B cell (primary cell): ENCODE results near the gene ADGRV1. TPM values are rescaled to one million over a fixed set of nuclear protein-coding genes. Genes with fewer than 3 reads are reported as not detected.

Experiments
- ATAC-seq: fragments of 200-7000 bp; cut with Tn5 transposase; one replicate; pipeline ENCODE4 v1.10.0; 2021; ENCODE audit warnings: low read depth, mild to moderate bottlenecking, moderate number of reproducible peaks, moderate library complexity
- CTCF ChIA-PET: fragments of 350-600 bp; sonication (Branson Sonifier 250); formaldehyde crosslinking; loops from one replicate; lab custom pipeline; 2021; ENCODE audit warnings: antibody characterized with exemption, inconsistent platforms; lab: Charles Lee
- POLR2A ChIA-PET: fragments of 350-600 bp; sonication (Branson Sonifier 250); formaldehyde crosslinking; loops from one replicate; lab custom pipeline; 2021; ENCODE audit warnings: antibody characterized with exemption; lab: Charles Lee
- DNase-seq: peaks from one replicate; pipeline ENCODE4 v3.0.0; 2013
- H2AFZ ChIP-seq: 2 replicates; pipeline ENCODE4 v1.6.1; 2012; ENCODE audit warnings: mild to moderate bottlenecking, low read depth, low read length; ENCODE audit not compliant: insufficient read depth, poor library complexity, severe bottlenecking
- H3K27ac ChIP-seq, 2 donors: 1 replicate in 1 of 2; 2 replicates in 1 of 2; pipeline ENCODE4 v1.5.1; 2012 to 2013; ENCODE audit warnings: low read length in 2 of 2, mild to moderate bottlenecking in 2 of 2, moderate library complexity in 1 of 2
- H3K27me3 ChIP-seq, 4 experiments: fragments of 200-600 bp in 1 of 4; sonication (generic) in 1 of 4; replicated peaks in 1 of 4; 1 replicate in 2 of 4; 2 replicates in 2 of 4; pipeline versions ENCODE4 v1.6.1 to v1.7.0; 2013 to 2016; ENCODE audit warnings: low read length in 3 of 4, mild to moderate bottlenecking in 2 of 4, mixed read lengths in 1 of 4, moderate library complexity in 1 of 4; ENCODE audit not compliant: insufficient read depth in 4 of 4, control insufficient read depth in 3 of 4; ENCODE audit errors: control extremely low read depth in 1 of 4
- H3K36me3 ChIP-seq, 2 experiments: replicated peaks in 1 of 2; 1 replicate in 1 of 2; 2 replicates in 1 of 2; pipeline versions ENCODE4 v1.6.1 to v1.7.1; 2013; ENCODE audit warnings: low read length in 1 of 2; ENCODE audit not compliant: insufficient read depth in 2 of 2, control insufficient read depth in 1 of 2; ENCODE audit errors: control extremely low read depth in 1 of 2, extremely low read depth in 1 of 2
- H3K4me1 ChIP-seq, 2 donors: fragments of 200-600 bp in 1 of 2; sonication (generic) in 1 of 2; 1 replicate in 1 of 2; 2 replicates in 1 of 2; pipeline versions ENCODE4 v1.5.1 to v1.6.1; 2013 to 2017; ENCODE audit warnings: low read length in 2 of 2; ENCODE audit not compliant: control insufficient read depth in 2 of 2, insufficient read depth in 2 of 2
- H3K4me2 ChIP-seq: replicated peaks from 2 replicates; pipeline ENCODE3; 2012; ENCODE audit warnings: mild to moderate bottlenecking, low read depth, low read length; ENCODE audit not compliant: poor library complexity, severe bottlenecking
- H3K4me3 ChIP-seq, 5 experiments: fragments of 200-600 bp in 1 of 5; sonication (generic) in 1 of 5; 1 replicate in 3 of 5; 2 replicates in 2 of 5; pipeline versions ENCODE4 v1.5.1 to v1.7.0; 2011 to 2016; ENCODE audit warnings: low read length in 4 of 5, mild to moderate bottlenecking in 4 of 5, low read depth in 2 of 5, control low read depth in 1 of 5, moderate library complexity in 1 of 5; ENCODE audit not compliant: insufficient read depth in 1 of 5; ENCODE audit errors: control extremely low read depth in 1 of 5, extremely low read depth in 1 of 5
- H3K79me2 ChIP-seq: fragments of 200-600 bp; sonication (generic); one replicate; pipeline ENCODE4 v1.6.0; 2016; ENCODE audit warnings: low read length; ENCODE audit not compliant: control insufficient read depth, insufficient read depth
- H3K9ac ChIP-seq: fragments of 200-600 bp; sonication (generic); 2 replicates; pipeline ENCODE4 v1.6.1; 2017; ENCODE audit warnings: mild to moderate bottlenecking, low read length, moderate library complexity
- H3K9me3 ChIP-seq, 3 donors: one replicate each; pipeline versions ENCODE4 v1.6.1 to v1.7.1; 2013; ENCODE audit warnings: low read length in 2 of 3; ENCODE audit not compliant: control insufficient read depth in 2 of 3, insufficient read depth in 1 of 3; ENCODE audit errors: control extremely low read depth in 1 of 3
- H4K20me1 ChIP-seq: 2 replicates; pipeline ENCODE4 v1.6.0; 2012; ENCODE audit warnings: mild to moderate bottlenecking, low read length; ENCODE audit not compliant: insufficient read depth, control insufficient read depth, poor library complexity, severe bottlenecking
- H3K27ac Mint-ChIP-seq: one replicate; pipeline ENCODE4 v1.8.0; 2021; ENCODE audit warnings: mixed read lengths
- H3K27me3 Mint-ChIP-seq: one replicate; pipeline ENCODE4 v1.8.0; 2021; ENCODE audit warnings: mixed read lengths
- H3K4me1 Mint-ChIP-seq: one replicate; pipeline ENCODE4 v1.8.0; 2021; ENCODE audit warnings: mixed read lengths
- H3K4me3 Mint-ChIP-seq: one replicate; pipeline ENCODE4 v1.8.0; 2021; ENCODE audit warnings: mixed read lengths
- H3K9me3 Mint-ChIP-seq: one replicate; pipeline ENCODE4 v1.8.0; 2022; ENCODE audit warnings: mixed read lengths; ENCODE audit not compliant: insufficient read depth
- EZH2 ChIP-seq: IDR thresholded peaks from 2 replicates; pipeline ENCODE4 v1.6.1; 2012; ENCODE audit warnings: borderline replicate concordance, low read depth, mild to moderate bottlenecking, moderate library complexity, low read length; ENCODE audit not compliant: insufficient read depth, poor library complexity, severe bottlenecking
- WGBS: methylation state at CpG from one replicate; pipeline ENCODE4 v1.1.5; 2013; ENCODE audit warnings: missing lambda C conversion rate; ENCODE audit not compliant: insufficient coverage; 5-methylcytosine and 5-hydroxymethylcytosine counted together
- intact Hi-C: fragments of 100-400 bp; cut with micrococcal nuclease; formaldehyde crosslinking; loops from one replicate; pipeline ENCODE4 v1.10.0; 2022
- polyA plus RNA-seq: library from polyadenylated mRNA; depleted of rRNA; stranded (reverse); fragments of >200 nt; gene quantifications from 2 replicates; pipeline ENCODE4 v1.2.3, GENCODE V29; 2012
- total RNA-seq, 2 donors: library from RNA; stranded (reverse); fragments of 120-200 nt in 1 of 2; gene quantifications; 1 replicate in 1 of 2; 2 replicates in 1 of 2; pipeline versions ENCODE4 v1.2.3 to v1.2.4, GENCODE V29; 2013 to 2022
- TF ChIP-seq, protein P1 (sequence below): fragments of 200-600 bp; IDR thresholded peaks from one replicate; pipeline ENCODE4 v1.8.0; 2022; ENCODE audit warnings: antibody characterized with exemption, mild to moderate bottlenecking

ADGRV1 gene
- total and polyA plus RNA-seq, 2 donors (not counting 1 experiment from before 2014, with no cell fraction given) = 0.07 TPM; not detected in 1

DNA sequence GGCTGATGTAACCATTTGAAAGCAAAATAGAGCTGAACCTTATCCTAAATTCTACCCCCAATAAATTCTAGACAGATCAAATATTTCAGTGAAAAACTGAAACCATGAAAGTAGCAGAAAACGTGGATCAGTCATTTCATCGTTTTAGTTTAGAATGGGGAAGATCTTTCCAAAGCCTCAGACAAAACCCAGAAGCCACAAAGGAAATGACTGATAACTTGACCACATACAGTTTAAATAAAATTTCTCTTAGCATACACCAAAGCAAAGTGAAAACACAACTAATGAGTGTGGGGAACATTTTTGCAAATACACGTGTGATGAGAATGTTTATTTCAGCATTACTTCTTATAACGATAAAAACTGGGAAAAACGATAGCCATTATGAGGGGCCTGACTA lies 284.8 kb downstream of the ADGRV1 start:
- 20% methylated on average over 1 of the region's 5 CpGs for WGBS
- no peak overlapping the region for H3K9ac ChIP-seq
- Mint-ChIP-seq H3K27ac (no peak overlapping the region), H3K4me1 (no peaks in the 10 kb centered on the region), H3K9me3 (peaks cover 3% of the 10 kb centered on the region), H3K27me3 (peaks cover 11% of the 10 kb centered on the region), H3K4me3 (no peak overlapping the region)
- no peak overlapping the region for H3K4me2 ChIP-seq
- no peak overlapping the region for H3K27ac ChIP-seq
- no peak overlapping the region for H2AFZ ChIP-seq
- intact Hi-C loops = no loop called here
- H4K20me1 ChIP-seq = no peaks in the 10 kb centered on the region
- no peaks in the 10 kb centered on the region for H3K79me2 ChIP-seq
- H3K27me3 ChIP-seq = no peaks in the 10 kb centered on the region
- ATAC-seq = no peak
- H3K36me3 ChIP-seq = no peaks in the 10 kb centered on the region
- H3K4me1 ChIP-seq = no peaks in the 10 kb centered on the region
- TF ChIP-seq, protein P1, sequence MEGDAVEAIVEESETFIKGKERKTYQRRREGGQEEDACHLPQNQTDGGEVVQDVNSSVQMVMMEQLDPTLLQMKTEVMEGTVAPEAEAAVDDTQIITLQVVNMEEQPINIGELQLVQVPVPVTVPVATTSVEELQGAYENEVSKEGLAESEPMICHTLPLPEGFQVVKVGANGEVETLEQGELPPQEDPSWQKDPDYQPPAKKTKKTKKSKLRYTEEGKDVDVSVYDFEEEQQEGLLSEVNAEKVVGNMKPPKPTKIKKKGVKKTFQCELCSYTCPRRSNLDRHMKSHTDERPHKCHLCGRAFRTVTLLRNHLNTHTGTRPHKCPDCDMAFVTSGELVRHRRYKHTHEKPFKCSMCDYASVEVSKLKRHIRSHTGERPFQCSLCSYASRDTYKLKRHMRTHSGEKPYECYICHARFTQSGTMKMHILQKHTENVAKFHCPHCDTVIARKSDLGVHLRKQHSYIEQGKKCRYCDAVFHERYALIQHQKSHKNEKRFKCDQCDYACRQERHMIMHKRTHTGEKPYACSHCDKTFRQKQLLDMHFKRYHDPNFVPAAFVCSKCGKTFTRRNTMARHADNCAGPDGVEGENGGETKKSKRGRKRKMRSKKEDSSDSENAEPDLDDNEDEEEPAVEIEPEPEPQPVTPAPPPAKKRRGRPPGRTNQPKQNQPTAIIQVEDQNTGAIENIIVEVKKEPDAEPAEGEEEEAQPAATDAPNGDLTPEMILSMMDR = no peak
- no peak for TF ChIP-seq EZH2
- ChIA-PET POLR2A (no interaction called here), CTCF (no interaction called here)
- no peak for DNase-seq
- H3K4me3 ChIP-seq = no peak overlapping the region
- peaks cover 0 to 10% (median 0%) of the 10 kb centered on the region in 3 donors for H3K9me3 ChIP-seq

DNA sequence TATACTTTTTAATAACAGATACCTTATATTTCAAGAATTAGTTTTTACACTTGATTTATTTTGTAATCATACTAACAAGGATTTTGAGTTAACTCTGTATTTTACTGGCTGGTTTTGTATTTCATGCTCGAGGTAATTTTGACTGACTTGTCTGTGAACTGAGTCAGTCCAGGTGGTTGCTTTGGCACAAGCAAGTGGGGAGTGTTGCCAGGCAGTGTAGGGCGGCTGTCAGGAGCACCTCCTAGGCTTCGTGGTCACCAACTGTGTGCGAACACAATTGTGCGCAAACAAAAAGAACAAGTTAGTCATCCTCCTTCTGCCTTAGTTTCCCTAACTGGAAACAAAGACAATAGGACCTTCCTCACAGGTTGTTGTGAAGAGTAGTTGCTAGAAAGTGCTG lies 286.3 kb downstream of the ADGRV1 start:
- POLR2A ChIA-PET = no interaction called here
- WGBS = 92% methylated on average over 2 of the region's 5 CpGs
- intact Hi-C loops = no loop called here

More for the DNA sequence above, 286.3 kb downstream of the ADGRV1 start:
- no peak overlapping the region for H3K27ac ChIP-seq
- no peaks in the 10 kb centered on the region for H3K27me3 ChIP-seq
- no peaks in the 10 kb centered on the region for H3K4me1 Mint-ChIP-seq
- no peak for DNase-seq
- H3K27me3 Mint-ChIP-seq = peaks cover 9% of the 10 kb centered on the region
- no peaks in the 10 kb centered on the region for H4K20me1 ChIP-seq
- H3K4me3 ChIP-seq = no peak overlapping the region
- no peak for TF ChIP-seq EZH2
- TF ChIP-seq, protein P1 = no peak
- H3K4me2 ChIP-seq = no peak overlapping the region
- no peak overlapping the region for H3K9ac ChIP-seq
- peaks cover 0 to 10% (median 0%) of the 10 kb centered on the region in 3 donors for H3K9me3 ChIP-seq
- H3K4me3 Mint-ChIP-seq = no peak overlapping the region
- H3K36me3 ChIP-seq = no peaks in the 10 kb centered on the region
- no peaks in the 10 kb centered on the region for H3K79me2 ChIP-seq
- H3K9me3 Mint-ChIP-seq = peaks cover 3% of the 10 kb centered on the region
- no peak overlapping the region for H2AFZ ChIP-seq
- H3K4me1 ChIP-seq = no peaks in the 10 kb centered on the region
- CTCF ChIA-PET = no interaction called here
- no peak for ATAC-seq
- no peak overlapping the region for H3K27ac Mint-ChIP-seq
